HG03060 (cell line): ENCODE results near the gene NDUFS3.

Experiments
- ATAC-seq: cut with Tn5 transposase; IDR thresholded peaks from one replicate; pipeline ENCODE4 v1.9.1; 2021; ENCODE audit warnings: low read depth, moderate number of reproducible peaks; ENCODE audit not compliant: unreplicated experiment

Gene NDUFS3

DNA sequence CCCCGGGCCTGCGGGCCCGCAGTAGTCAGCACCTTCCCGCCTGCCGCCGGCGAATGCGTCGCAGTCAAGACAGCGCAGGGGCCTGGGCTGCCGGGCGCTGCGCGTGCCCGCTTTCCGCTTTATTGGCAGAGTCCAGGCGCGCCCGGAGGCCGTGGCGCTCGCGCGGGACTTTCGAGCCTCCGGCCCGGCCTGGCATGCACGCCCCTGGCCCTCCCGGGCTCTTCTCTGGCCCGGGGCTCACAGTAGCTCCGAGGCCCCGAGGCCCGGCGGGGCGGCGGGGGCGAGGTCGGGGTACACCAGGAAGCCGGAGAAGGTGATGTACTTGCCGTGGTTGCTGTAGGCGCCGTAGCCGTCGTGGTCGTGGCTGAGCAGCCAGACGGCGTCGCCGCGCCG, 10.7 kb downstream of the NDUFS3 start:
- no peak for ATAC-seq

- no peak for ATAC-seq
These were observed 11.3 kb downstream of the NDUFS3 start for GRCh38 chr11:47589977-47590861.

- ATAC-seq = no peak
These were observed 12.9 kb downstream of the NDUFS3 start for GRCh38 chr11:47591764-47592163.

DNA sequence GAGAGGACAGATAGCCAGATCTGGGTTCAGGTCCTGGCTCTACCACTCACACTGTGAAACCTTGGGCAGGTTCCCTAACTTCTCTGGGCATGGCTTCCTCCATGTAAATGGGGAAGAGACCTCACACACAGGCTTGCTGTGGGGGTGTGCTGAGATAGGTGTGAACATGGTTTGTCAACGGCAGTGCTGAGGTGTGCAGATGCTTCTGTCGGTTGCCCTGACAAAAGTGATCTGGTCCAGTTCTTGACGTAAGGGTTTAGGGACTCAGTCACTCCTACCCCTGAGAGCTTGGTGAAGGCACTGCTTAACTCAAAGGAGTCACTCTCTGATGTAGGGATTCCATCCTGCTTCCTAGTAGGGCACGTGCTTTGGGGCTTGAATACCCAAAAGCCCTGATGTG, 13.4 kb downstream of the NDUFS3 start:
- no peak for ATAC-seq

- no peak for ATAC-seq
These were observed 14.1 kb downstream of the NDUFS3 start for GRCh38 chr11:47592970-47593369.

DNA sequence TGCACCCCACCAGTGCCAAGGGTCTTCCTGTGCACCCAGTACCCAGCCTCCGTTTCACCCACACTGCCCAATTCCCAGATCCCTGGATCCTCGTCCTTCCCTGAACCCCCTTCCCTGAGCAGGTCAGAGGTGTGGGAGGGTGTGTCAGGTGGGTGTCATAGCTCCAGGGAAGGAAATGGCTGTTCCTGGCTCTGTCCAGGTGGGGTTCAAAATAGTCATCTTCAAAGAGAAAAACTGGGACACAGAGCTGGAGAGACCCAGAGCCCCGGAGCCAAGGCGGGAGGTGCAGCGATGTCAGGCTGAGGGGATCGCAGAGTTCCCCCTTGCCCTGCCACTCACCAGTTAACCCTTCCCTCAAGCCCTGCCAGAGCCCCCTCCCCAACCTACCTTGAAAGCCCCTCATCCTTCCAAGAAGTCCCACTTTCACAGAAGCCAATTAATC, 14.6 kb downstream of the NDUFS3 start:
- ATAC-seq = no peak

- no peak for ATAC-seq
These were observed 15.3 kb downstream of the NDUFS3 start, which contains the start of gene C1QTNF4 for GRCh38 chr11:47593934-47594855. TSS of gene C1QTNF4 (minus strand) at chr11:47594411. CDS start at chr11:47590810, 3,601 bp downstream.

- ATAC-seq = no peak
These were observed 16.2 kb downstream of the NDUFS3 start for GRCh38 chr11:47595029-47595428.

DNA sequence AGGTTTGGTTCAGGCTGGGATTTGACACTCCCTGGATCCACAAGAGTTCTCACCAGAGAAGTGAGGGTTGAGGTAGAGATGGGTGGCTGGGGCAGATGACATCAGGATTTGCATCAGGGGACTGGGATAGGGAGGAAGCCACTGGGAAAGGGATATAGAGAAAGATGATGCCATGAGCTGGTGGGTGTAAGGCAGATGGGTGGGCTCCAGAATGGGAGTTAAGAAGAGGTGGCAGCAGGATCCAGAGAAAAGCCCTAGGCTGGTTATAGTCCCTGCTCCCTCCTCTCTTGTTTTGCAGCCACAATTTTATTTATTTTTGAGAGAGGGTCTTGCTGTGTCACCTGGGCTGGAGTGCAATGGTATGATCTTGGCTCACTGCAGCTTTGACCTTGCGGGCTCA, 17.1 kb downstream of the NDUFS3 start:
- ATAC-seq = no peak

DNA sequence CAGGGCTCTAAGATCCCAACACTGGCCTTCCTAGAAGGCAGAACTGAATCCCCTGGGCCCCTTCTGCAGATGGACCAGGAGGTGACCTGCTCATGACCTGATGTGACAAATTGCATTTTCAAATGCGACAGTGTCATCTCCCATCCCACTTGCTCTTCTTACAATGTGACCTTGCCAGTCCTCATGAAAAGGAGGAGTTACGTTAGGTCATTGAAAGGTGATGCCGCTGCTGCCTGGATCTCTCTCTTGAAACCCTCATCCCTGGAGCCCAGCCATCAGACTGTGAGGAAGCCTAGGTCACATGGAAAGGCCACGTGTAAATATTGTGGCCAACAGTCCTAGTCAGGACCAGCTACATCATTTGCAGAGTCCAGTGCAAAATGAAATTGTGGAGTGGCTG, 21.0 kb downstream of the NDUFS3 start:
- ATAC-seq = no peak

DNA sequence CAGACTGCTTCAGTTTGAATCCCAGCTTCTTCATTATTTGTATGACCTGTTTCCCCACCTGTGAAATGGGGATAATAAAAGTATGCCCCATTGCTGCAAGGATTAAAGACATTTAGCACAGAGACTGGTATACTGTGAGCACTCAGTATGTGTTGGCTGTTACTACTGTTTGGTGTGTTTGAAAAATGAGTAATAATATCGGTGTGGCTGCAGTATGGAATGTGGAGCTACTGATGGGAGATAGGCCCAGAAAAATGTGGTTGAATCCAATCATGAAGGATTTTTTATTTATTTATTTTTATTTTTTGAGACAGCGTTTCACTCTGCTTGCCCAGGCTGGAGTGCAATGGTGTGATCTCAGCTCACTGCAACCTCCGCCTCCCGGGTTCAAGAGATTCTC, 24.4 kb downstream of the NDUFS3 start:
- no peak for ATAC-seq

DNA sequence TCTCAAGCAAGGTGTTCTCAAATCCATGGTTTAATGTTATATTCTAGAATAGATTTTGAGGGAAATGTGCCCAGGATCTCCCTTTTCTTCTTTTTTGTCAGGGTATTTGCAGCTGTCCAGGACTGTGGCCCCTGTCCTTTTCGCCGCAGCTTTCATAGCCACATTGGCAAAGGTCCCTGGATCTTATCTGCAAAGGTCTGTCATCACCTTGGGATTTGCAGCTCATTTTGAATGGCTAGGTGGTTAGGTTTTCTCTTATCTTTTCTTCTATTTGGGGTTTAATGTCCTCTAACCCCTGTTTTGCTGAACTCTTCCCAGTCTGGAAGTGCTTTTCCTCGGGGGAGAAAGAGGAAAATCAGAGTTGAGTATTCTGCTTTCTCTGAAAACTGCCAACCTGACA, 27.0 kb downstream of the NDUFS3 start:
- no peak for ATAC-seq

DNA sequence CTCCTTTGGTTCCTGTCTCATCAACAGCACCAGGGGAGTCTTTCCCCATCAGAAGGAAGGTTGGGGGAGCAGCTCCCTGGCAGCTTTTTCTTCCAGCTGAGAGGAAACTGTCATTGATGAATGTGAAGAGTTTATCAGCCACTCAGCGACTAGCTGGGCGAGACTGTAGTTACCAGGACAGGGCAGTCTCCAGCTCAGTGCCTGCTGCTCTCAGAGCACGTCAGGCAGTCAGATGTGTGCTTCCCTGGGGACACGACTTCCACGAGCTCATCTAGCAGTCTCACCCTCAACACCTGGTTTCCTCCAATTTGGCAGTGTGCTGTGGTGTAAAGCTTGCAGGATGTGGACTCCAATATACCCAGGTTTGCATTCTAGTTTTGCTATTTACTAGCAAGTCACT, 27.9 kb downstream of the NDUFS3 start:
- ATAC-seq = no peak

DNA sequence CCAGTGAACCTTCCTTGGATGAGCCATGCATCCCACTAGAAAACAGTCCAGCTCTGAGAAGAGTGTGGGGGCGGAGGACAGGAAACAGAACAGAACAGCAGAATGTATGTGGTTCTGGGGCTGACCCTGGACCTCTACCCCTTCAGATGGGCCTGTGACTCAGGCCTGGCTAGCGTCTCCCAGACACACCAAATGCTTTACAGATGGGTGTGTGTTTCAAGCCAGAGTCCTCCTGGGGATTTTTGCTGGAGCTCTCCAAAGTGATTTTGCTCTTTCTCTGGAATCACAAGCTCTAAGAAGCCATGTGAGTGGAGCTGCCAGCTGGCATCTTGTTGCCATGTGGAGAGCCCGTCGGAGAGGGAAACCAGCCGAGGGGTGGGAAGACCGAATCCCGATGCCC, 28.5 kb downstream of the NDUFS3 start:
- no peak for ATAC-seq

- no peak for ATAC-seq
These were observed 30.8 kb downstream of the NDUFS3 start for GRCh38 chr11:47609675-47610074.

DNA sequence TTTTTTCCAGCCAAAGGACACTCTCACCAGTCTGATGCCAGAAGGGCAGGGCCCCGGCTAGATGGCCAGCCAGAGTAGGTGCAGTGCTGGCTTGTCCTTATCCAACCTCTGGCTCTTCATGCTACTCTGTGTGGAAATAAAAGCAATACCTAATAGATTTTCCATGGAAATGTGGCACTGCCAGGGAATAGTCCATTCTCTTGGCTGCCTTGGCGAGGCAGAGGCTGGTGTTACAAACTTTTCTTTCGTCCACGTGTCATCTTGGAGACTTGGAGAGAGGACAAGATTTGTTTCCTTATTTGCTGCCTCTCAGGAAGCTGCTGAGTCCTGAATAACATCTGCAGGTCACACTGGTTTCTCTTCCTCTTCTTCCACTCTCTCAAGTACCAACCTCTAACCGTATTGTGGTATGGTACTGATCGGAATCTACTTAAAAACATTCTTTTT, 32.5 kb downstream of the NDUFS3 start:
- no peak for ATAC-seq

GRCh38 chr11:47615249-47615648, 36.4 kb downstream of the NDUFS3 start:
- no peak for ATAC-seq

DNA sequence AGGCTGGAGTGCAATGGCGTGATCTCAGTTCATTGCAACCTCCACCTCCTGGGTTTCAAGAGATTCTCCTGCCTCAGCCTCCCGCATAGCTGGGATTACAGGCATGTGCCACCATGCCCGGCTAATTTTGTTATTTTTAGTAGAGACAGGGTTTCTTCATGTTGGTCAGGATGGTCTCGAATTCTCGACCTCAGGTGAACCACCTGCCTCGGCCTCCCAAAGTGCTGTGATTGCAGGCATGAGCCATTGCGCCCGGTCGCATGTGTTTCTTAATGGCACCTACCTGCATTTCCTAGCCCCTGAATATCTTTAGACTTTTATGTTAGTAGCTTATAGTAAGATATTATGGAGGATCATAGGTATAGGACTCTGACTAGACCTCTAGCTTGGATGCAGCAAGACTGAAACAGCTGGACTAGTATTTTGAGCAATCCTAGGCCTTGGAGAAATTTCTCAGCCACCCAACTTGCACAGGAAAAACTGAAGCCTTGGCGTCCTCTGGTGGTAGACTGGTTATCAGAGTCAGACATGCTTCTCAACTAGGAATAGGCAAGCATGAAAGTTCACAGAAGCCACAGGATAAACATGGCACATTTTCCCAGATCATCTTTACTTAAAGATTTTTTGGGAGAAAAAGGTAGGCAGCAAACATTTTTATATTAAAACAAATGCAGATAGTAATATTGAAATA, 38.0 kb downstream of the NDUFS3 start:
- ATAC-seq = no peak

- ATAC-seq = no peak
These were observed 38.5 kb downstream of the NDUFS3 start for GRCh38 chr11:47617417-47617809.

DNA sequence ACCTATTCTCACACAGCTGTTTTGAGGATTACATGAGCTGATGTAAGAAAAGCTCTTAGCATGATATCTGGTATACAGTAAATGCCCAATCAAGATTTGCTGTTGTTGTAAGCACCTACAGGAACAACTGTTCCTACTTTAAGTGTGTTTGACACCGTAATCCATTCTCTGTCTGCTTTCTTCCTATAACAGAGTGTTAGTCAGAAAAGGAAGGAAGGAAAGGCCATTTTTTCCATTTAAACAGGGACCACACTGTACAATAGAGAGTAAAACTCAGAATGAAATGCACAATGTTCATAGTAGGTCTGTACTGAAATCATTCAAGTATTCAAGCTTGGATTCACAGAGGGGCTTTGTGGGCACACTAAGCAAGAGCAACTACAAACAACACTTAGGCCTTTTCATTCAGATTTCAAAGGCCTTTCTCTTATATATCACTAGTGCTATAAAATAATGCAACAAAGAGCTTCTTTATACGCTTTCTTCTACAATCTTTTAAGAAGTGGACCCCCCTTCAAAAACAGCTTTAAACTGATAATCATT, 42.0 kb downstream of the NDUFS3 start:
- no peak for ATAC-seq
